Measurements from ENCODE around the gene UBE2H.
"Not testable (repeated sequence)": the region's sequence is repeated elsewhere in the genome, so short reads cannot be mapped to it uniquely, and the experiment has no call there.

The UBE2H gene

GRCh38 chr7:129866251-129866650, 86.5 kb downstream of the UBE2H start:
- no peak for DNase-seq

DNA sequence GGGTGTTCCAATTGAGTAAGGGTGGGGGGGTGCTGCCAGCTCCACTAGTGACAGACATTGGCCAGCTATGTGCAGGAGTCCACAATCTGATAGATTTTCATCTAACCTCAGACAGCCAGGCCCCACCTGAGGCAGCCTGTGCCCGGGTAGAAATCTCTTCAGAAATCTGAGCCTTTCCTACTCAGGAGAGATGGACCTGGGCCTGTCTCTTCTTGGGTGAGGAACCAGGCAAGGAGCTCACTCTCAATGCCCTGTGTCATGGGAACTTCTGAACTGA, 86.9 kb downstream of the UBE2H start:
- DNase-seq: no peak

- no peak for DNase-seq
These were observed 87.5 kb downstream of the UBE2H start for GRCh38 chr7:129865093-129865924.

DNA sequence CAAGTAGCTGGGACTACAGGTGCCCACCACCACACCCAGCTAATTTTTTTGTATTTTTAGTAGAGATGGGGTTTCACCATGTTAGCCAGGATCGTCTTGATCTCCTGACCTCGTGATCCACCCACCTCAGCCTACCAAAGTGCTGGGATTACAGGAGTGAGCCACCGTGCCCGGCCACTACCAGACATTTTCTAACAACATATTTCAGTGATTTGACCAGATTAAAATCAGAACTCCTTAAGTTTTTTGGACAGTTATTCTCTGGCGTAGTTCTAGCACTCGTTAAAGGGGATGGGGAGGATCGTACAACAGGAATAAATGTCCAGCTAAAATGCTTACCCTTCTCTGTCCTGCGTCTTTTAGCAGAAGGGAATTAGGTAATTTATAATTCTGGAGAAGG, 88.1 kb downstream of the UBE2H start:
- DNase-seq: not testable (repeated sequence)

GRCh38 chr7:129864042-129864441, 88.7 kb downstream of the UBE2H start:
- DNase-seq: no peak

GRCh38 chr7:129862682-129863081, 90.1 kb downstream of the UBE2H start:
- DNase-seq: no peak

DNA sequence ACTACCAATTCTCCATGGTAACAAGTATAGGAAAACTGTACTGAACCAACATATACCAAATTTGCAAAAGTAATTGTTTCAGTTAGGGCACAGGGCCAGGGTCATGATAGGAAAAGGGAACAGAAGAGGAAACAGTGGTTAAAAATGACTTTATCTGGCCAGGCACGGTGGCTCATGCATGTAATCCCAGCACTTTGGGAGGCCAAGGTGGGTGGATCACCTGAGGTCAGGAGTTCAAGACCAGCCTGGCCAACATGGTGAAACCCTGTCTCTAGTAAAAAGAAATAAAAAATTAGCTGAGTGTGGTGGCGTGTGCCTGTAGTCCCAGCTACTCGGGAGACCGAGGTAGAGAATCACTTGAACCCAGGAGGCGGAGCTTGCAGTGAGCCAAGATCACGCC, 92.0 kb downstream of the UBE2H start:
- DNase-seq: not testable (repeated sequence)

DNA sequence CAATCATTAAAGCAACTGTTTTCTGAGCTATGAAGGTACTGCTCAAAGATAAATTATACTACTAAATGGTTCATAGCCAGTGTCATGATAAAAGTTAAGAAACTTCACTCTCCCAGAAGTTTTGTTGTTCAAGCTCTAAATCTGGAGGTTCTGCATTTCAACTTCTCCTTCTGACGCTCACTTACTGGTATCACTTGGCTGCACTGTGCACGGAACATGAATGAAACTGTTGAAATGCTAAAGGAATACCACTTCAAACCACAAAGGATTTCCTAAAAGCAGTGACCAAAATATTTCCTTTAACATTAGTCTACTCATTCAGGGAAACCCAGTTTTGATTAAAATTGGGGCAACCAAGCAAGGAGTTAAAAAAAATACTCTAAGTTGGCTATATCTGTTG, 93.6 kb downstream of the UBE2H start:
- DNase-seq: no peak

GRCh38 chr7:129858490-129858889, 94.3 kb downstream of the UBE2H start:
- DNase-seq: no peak

DNA sequence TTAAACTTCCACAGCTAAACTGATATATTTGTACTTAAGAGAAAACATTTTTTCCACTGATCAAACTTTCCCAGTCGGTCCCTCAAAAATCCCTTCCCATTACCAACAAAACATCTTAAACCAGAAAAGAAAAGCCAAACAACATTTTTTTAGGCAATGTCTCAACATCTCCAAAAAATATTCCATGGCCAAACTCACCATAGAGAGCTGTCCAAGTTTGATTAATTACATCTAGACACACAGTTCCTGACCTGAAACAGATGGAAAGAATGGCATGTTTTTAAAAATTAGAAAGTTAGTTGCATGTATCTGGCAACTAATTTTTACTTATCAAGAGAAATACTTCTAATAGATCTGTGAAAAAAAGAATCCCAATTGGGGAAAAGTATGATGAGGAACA, 95.4 kb downstream of the UBE2H start:
- no peak for DNase-seq

DNA sequence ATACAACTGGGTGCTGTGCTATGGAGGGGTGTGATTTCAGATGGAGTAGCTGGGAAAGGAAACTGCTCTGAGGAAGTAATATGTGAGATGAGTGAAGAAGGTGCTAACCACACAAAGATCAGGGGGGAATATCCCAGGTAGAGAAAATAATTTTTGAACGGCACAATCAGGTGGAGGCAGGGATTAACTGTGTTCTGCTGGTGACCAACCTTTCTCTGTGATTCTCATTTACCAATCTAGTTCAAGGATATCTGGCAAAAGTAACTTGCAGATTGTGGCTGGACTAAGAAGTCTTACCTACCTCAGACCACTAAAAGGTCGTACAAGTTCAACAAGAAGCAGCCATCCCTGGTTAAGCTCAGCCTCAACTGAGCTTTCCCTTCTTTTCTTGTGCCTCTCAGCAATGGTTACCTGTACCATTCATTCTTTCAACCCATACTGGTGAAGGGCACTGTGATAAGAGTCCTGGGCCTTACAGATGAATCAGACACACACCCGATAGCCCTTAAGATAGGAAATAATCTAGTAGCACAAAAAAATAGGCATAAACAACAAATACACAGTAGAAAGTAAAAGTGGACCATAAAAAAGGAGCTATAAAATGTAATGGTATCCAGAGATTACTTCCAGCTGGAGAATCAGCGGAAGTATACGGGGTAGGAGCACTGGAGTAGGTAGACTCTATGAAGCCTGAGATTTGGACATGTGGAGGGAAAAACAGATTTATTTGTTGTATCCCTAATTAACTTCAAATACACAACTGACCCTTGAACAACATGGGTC, 96.6 kb downstream of the UBE2H start:
- no peak for DNase-seq

DNA sequence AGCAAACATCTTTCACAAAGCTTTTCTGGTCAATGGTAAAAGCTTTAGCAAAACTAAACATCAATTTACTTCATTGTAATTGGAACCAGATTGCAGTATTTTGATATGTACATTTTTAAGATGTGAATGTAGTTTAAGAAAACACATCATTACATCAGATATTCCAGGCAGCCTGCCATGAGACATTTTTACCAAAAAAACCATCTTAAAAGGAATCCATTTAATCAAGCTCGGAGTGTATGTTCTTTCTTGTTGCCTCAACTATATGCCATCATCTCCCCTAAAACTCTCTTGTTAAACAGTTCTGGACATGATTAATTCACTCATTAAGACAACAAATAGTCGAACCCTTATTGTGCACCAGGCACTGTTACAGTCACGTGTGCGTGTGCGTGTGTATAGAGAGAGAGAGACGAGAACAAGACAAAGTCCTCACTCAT, 97.5 kb downstream of the UBE2H start:
- no peak for DNase-seq

DNA sequence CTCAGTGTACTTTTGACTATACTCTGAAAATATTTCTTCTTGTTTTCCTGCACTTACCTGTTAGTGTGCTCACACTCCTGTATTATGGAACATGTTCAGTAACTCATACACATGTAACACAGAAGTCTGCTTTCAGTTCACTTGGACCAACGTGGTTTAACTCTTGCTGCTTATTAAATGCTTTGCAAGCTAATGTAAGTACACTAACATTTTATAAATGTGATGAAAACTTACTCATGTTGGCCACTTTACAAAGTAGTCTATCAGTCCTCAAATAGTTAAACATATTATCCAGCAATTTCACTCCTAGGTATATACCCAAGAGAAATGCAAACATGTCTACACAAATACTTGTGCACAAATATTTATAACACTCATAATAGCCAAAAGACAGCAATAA, 98.4 kb downstream of the UBE2H start:
- DNase-seq: no peak

GRCh38 chr7:129853661-129854268, 99.0 kb downstream of the UBE2H start:
- no peak for DNase-seq

- no peak for DNase-seq
These were observed 101.0 kb downstream of the UBE2H start for GRCh38 chr7:129851809-129852208.

DNA sequence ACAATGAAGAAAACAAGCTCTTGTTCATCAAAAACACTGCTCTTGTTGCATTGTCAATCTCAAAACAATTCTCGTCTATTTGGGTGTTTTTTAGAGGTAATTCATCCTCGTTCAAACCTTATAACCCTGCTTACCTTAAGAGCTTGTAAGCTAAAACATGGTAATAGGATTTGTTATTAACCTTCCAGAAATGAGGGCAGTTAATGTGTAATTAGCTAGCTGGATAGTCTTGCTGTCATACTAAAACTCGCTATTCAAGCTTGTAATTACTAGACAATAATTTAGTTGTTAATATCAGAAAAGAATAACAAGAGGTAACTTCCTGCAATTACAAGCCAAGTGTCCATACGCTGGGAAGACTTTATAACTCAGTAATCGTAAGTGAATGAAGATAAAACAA, 101.6 kb downstream of the UBE2H start:
- DNase-seq: no peak

- no peak for DNase-seq
These were observed 104.3 kb downstream of the UBE2H start for GRCh38 chr7:129848436-129848835.

- no peak for DNase-seq
These were observed 106.8 kb downstream of the UBE2H start for GRCh38 chr7:129845972-129846327.

- no peak for DNase-seq
These were observed 107.4 kb downstream of the UBE2H start for GRCh38 chr7:129845178-129845971.

- no peak for DNase-seq
These were observed 108.6 kb downstream of the UBE2H start for GRCh38 chr7:129843978-129844840.

DNA sequence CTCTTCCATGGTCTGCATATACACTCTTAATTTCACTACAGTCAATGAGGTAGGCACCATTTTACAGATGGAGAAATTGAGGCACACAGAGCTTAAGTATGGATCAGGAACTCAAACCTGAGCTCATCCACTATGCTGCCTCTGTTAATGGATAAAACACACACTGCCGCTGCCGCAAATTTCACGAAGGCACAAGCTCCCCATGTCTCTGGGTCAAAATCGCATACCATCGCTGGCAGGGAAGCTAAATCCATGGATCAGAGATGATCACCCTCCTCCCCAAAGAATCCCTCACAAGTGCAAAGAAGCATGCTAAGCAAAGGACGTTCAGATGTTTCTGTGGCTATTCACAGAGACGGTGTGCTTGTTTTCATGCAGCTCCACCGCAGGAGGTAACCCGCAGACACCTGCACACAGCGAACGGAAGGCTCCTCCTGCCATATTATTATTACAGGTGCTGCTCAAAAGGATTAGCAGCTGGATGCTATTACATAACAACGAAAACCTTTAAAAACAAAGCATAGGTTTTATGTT, 109.3 kb downstream of the UBE2H start:
- DNase-seq: peak; percentile 81

- DNase-seq: no peak
These were observed 111.3 kb downstream of the UBE2H start for GRCh38 chr7:129841465-129841864.

Data from NCI-H510A treated with DMSO at 0.1 percent for 48 hours (cell line).